ENCODE data around the gene GPR78. TPM values are rescaled to one million over a fixed set of nuclear protein-coding genes. Genes with fewer than 3 reads are reported as not detected.
A peak's percentile ranks its signal among the peaks of the same experiment; 100 is the strongest.

GPR78 gene
- total RNA-seq, 6 donors from 2014 or later = 0.03 to 0.07 TPM; not detected in 4

DNA sequence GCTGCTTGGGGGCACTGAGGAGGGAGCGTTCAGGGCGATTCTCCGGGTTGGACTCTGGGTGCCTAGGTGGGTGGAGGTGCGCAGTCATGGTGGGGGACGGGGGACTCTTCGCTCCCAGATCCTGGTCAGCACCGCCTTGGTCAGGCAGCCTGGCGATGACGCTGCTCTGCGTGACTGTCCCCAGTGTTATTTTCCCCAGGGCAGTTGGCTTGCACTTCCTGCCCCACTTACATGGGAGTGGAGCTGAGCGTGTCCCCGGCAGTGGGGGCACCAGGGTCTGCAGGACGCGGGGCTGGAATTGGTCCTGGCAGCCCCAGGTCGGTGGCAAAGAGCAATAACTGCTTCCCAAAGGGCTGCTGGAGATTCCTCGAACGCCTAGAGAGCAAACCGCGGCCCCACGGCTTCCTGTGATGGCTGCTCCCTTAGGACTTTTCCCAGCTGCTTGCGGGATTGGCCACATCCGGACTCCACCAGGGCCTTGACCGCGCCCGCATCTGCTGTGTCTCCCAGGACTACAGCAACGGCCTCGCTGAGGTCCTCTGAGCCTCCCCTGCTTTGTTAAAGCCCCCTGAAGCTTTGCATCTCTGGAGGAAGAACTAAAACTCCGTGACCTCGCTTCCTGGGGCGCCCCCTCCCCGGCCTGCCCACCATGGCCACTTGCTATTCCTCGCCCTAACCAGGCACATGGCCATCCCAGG, 35.3 kb upstream of the GPR78 start:
- DNase-seq (peak in 1 of 2 donors; percentile 63), ATAC-seq (ENCODE audit: low FRiP score in 2 of 2) (no peak)
- peaks cover 0 to 3% (median 0%) of the 10 kb centered on the region in 4 donors for H3K4me1 ChIP-seq
- H3K4me3 ChIP-seq = no peak overlapping the region
- H3K36me3 ChIP-seq = no peaks in the 10 kb centered on the region
- no peak for TF ChIP-seq POLR2A (IDR thresholded peaks at IDR 0.05)
- TF ChIP-seq, protein P1, sequence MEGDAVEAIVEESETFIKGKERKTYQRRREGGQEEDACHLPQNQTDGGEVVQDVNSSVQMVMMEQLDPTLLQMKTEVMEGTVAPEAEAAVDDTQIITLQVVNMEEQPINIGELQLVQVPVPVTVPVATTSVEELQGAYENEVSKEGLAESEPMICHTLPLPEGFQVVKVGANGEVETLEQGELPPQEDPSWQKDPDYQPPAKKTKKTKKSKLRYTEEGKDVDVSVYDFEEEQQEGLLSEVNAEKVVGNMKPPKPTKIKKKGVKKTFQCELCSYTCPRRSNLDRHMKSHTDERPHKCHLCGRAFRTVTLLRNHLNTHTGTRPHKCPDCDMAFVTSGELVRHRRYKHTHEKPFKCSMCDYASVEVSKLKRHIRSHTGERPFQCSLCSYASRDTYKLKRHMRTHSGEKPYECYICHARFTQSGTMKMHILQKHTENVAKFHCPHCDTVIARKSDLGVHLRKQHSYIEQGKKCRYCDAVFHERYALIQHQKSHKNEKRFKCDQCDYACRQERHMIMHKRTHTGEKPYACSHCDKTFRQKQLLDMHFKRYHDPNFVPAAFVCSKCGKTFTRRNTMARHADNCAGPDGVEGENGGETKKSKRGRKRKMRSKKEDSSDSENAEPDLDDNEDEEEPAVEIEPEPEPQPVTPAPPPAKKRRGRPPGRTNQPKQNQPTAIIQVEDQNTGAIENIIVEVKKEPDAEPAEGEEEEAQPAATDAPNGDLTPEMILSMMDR (IDR thresholded peaks at IDR 0.05) = no peak
- no peak for TF ChIP-seq POLR2AphosphoS5 (IDR thresholded peaks at IDR 0.05)
- H3K27ac ChIP-seq = no peak overlapping the region
- H3K27me3 ChIP-seq = no peaks in the 10 kb centered on the region
- WGBS, 2 donors = 81 to 84% methylated on average over 24 to 32 of the region's 32 CpGs
- no peaks in the 10 kb centered on the region for H3K9me3 ChIP-seq

DNA sequence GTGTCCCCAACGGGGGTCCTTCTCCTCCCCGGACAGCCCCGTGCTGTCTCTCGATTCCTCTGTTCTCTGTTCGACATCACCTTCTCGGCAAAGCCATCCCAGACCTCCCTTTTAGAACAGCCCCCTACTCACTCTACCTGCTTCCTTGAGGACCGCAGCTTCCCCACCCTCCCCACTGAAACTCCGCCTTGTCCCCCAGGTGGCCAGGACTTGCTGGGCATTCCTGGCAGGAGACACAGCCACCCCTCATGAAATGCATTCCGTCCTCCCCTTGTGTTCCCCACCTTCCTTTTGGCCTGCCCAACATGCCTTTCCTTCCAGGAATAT, 34.8 kb upstream of the GPR78 start:
- Histone ChIP-seq H3K27ac (no peak overlapping the region), H3K36me3 (no peaks in the 10 kb centered on the region), H3K4me1 (peaks cover 0 to 3% (median 0%) of the 10 kb centered on the region in 4 donors), H3K4me3 (no peak overlapping the region), H3K9me3 (no peaks in the 10 kb centered on the region), H3K27me3 (no peaks in the 10 kb centered on the region)
- DNase-seq (no peak), ATAC-seq (ENCODE audit: low FRiP score in 2 of 2) (no peak)
- WGBS, 2 donors = 63 to 84% methylated on average over 8 to 9 of the region's 9 CpGs
- no peak for TF ChIP-seq POLR2A (IDR thresholded peaks at IDR 0.05)
- no peak for TF ChIP-seq EP300 (IDR thresholded peaks at IDR 0.05)
- TF ChIP-seq, protein P1 (IDR thresholded peaks at IDR 0.05) = no peak
- TF ChIP-seq POLR2AphosphoS5 (IDR thresholded peaks at IDR 0.05) = no peak

DNA sequence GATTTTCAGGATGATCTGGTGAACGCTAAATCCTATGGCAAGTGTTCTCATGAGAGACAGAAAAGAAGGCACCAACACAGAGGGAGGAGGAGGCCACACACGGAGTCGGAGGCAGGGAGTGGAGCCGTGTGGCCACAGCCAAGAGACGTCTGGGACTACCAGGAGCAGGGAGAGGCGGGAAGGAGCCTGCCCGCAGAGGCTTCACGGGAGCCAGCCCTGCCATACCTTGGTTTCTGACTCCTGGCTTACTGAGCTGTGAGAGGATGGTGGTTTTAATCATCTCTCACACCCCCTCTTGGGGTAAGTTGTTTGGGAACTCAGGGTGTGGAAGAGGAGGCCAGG, 33.5 kb upstream of the GPR78 start:
- Histone ChIP-seq H3K36me3 (no peaks in the 10 kb centered on the region), H3K4me3 (no peak overlapping the region), H3K4me1 (peaks cover 0 to 3% (median 0%) of the 10 kb centered on the region in 4 donors), H3K27me3 (no peaks in the 10 kb centered on the region), H3K9me3 (no peaks in the 10 kb centered on the region), H3K27ac (no peak overlapping the region)
- TF ChIP-seq EP300 (IDR thresholded peaks at IDR 0.05) (no peak), POLR2AphosphoS5 (IDR thresholded peaks at IDR 0.05) (no peak), POLR2A (IDR thresholded peaks at IDR 0.05) (no peak)
- TF ChIP-seq, protein P1 (IDR thresholded peaks at IDR 0.05) = no peak
- DNase-seq (peak in 1 of 2 donors; percentile 27), ATAC-seq (ENCODE audit: low FRiP score in 2 of 2) (no peak)
- WGBS, 2 donors = 66 to 84% methylated on average over 8 of the region's 8 CpGs

DNA sequence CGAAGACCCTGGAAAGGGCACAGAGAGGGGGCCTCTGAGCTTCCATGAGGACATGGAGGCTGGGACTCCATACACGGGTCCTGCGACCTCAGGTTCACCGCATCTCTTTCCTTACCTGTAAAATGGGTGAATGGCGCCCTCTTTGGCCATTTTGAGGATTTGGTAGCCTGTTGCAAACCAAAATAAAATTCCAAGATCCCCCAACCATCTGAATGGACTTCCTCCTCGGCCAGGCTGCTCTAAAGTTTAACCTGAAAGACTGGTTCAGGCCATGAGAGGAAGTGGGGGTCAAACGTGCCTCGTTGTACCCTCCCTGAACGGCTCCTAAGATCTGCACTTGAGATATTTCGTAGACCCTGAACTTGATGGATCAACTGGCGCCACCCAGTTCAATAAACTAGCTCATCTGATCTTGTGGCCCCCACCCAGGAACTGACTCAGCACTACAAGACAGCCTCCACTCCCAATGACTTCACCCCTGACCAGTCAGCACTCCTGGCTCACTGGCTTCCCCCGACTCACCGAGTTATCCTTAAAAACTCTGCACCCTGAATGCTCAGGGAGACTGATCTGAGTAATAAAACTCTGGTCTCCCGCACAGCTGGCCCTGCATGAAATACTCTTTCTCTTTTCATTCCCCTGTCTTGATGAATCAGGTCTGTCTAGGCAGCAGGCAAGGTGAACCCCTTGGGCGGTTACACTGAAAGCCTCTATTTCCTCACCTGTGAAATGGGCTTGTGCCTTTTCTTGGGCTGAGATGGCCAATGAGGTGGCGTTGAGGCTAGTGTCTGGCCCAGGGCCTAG, 32.9 kb upstream of the GPR78 start:
- H3K27me3 ChIP-seq = no peaks in the 10 kb centered on the region
- ATAC-seq (ENCODE audit: low FRiP score in 2 of 2) (peak in 1 of 2 donors; percentile 57), DNase-seq (no peak)
- peaks cover 0 to 3% (median 0%) of the 10 kb centered on the region in 4 donors for H3K4me1 ChIP-seq
- no peak overlapping the region for H3K4me3 ChIP-seq
- WGBS, 2 donors = 52 to 60% methylated on average over 15 to 16 of the region's 16 CpGs
- no peaks in the 10 kb centered on the region for H3K9me3 ChIP-seq
- no peak for TF ChIP-seq EP300 (IDR thresholded peaks at IDR 0.05)
- TF ChIP-seq POLR2AphosphoS5 (IDR thresholded peaks at IDR 0.05) = no peak
- TF ChIP-seq, protein P1 (IDR thresholded peaks at IDR 0.05) = peak in 5 of 6 experiments; percentile 19 to 60 (median 31)
- TF ChIP-seq POLR2A (IDR thresholded peaks at IDR 0.05) = no peak
- H3K27ac ChIP-seq = no peak overlapping the region
- H3K36me3 ChIP-seq = no peaks in the 10 kb centered on the region

Measured in upper lobe of left lung (tissue), 6 donors.